Middle frontal gyrus (tissue), 1 donor: ENCODE results near the gene KIF1A.
"Not testable (repeated sequence)": the region's sequence is repeated elsewhere in the genome, so short reads cannot be mapped to it uniquely, and the experiment has no call there.

Experiments
- DNase-seq: peaks from one replicate; pipeline ENCODE4 v3.0.0-alpha.2; 2015; ENCODE audit warnings: low spot score; ENCODE audit errors: extremely low spot score

The KIF1A gene

DNA sequence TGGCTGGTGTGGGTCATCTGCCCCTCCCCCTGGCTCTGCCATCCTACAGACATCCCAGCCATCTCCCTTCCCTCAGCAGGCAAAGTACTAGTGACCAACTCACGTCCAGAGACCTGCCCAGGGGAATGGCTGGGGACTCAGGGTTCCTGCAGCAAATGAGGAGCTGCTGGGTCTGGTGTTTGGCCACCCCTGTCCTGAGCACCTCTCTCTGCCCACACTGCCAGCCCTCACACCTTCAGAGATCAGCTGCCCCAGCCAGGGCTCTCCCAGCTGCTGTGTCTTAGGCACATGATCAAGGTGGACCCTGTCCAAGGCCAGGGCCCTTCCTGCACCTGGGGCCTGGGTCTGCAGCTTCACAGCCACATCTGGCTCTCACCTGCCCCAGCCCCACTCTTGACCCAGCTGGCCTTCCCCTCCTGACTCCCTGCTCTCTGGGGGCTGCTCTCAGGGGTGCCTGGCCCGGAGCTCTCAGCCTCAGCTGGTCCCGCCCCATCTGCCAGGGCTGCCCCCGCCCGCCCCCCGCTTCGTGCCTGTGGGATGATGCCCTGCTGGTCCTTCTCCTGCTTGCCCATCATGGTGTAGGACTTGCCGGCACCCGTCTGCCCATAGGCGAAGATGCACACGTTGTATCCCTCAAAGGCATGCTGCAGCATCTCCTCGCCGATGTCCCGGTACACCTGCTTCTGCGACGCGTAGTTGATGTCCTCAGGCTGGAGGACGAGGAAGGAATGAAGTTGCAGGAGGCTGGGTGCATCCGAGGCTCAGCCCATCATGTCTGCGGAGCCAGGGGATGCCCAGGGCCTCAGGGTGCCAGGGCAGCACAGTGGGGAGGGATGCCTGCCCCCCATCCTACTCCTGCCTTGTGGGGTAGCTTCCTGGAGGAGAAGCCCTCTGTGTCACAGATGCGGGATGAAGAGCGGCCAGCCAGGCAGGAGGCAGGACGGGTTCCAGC is 32.2 kb downstream of the KIF1A start:
- no peak for DNase-seq

DNA sequence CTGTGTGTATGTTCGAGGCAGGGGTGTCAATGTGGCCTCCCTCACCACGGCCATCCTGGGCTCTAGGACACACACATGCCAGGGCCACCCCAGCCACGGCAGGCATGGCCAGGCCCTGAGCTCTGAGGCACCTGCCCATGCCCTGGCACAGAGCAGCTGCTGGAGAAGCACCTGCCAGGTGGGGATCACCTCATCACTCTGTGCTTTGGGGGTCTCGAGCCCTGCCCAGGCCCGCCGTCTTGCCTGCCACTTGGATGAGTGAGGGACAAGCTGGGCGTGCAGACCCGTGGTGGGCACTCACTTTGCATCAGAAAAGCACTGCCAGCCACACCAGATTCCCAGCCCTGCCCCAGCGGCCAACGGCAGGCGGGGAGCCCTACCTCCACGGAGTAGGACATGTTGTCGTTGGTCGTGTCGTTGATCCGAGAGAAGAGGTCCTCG is 33.1 kb downstream of the KIF1A start:
- no peak for DNase-seq

DNA sequence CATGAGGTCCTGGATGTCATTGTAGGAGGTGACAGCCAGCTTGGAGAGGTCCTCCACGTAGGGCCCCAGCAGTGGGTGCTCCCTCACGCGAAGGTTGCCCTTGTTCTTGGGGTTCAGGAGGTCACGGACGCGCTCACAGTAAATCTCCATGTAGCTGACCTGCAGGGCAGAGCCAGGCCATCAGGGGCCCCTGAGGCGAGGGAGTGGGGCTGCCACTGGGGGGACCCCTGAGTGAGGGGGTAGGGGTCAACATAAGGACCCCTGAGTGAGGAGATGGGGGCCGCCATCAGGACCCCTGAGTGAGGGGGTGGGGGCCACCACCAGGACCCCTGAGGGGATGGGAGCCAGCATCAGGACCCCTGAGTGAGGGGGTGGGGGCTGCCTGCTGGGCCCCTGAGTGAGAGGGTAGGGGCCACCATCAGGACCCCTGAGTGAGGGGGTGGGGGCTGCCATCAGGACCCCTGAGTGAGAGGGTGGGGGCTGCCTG is 33.6 kb downstream of the KIF1A start:
- no peak for DNase-seq

DNA sequence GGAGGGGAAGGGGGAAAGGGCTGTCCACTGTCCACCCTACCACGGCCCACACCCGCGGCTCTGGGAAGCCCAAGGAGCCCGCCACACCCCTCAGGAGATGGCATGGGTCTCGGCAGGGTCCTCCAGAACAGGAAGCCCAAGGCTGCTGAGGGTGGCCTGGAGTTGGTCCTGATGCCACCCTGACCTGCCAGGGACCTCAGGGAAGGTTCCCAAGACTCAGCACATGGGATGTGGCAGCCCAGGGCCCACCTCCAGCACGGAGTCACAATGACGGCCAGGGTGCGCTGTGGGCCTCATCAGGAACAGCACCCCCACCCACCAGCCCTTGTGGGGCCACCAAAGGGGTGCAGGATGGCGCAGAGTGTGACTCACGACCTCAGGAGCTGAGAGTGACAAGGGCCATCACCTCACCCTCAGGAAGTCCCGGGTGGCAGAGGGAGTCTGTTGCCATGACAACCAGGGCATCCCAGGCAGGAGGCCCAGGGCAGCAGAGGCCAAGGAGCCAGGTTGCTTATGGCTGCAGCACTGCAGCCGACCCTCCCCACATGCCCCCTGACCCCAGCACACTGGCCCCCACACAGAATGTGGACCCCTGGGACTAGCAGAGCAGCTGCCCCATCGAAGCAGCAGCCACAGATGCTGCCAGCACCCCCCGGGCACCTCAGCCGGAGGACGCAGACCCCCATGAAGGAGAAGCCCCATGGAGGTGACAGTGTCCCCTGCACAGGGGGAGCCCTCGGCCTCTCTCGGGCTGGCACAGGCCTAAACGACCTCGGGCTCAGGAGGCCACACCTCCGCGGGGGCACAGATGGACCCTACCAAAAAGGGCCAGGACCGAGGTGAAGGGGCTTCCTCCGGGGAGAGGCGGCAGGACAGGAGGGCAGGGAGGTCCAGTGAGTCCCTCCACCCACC is 34.3 kb downstream of the KIF1A start:
- DNase-seq = no peak

DNA sequence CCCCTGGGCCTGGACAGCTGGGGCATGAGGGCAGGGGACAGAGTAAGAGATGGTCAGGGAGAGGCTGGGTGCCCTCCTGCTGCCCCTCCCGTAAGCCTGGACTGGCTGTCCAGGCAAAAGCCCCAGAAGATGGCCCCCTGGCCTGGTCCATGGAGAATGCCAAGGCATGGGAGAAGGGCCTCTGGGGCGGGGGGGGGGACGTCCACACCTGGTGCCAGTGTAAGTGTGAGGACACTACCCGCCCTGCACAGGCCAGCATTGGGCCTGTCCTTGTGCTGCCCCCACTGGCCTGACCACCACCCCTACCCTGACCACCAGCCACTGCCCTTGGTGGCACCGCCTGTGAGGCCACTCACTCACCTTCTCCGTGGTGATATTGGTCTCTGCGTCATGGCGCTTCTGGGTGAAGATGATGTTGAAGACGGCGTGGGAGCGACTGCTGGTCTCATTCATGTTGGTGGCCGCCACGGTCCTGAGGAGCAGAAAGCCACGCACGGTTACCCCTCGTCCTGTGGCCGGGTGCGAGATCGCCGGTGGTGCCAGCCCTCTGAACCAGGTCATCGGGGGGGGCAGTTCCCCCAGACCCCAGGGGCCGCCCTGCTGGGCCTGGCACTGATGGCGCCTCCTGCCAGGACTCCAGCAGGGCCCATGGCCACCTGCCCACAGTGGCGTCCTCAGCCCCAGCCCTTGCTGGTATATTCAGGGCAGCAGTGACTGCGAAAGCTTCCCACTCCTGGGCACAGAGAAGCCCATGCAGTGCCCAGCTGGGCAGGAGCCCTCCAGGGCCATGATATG is 35.2 kb downstream of the KIF1A start:
- DNase-seq = no peak

DNA sequence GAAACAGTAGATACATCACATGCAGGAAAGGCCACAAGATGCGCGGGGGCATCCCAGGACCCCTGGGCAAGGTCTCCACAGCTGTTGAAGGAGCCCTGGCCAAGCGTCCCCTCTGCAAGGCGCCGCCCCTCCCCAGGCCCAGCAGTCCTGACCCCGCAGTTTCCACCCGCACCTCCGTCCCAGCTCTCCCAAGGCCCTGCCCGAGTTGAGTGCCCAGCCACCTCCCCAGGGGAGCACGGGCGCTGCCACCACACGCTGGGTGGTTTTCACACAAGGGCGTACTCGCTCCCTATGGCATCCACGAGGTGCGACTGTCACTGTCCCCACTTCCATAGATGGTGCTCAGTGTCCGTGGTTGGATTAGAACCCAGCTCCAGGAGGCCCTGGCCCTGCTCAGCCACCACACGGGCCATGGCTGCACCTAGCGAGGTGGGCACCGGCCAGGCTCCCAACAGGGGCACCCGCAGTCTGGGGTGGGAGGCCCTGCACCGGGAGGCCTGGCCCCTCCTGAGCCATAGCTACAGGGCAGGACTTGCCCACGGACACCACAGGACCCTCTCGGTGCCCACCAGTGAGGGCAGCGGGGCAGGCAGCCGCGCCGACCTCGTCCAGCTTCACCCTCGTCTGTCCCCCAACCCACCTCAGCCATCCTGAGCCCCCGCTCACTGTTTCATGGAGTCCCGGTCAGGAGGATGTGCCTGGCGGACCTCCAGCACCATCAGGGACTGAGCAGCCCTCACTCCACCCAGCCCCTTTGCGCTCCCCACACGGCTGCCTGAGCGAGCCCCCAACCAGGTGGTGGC is 36.0 kb downstream of the KIF1A start:
- no peak for DNase-seq

DNA sequence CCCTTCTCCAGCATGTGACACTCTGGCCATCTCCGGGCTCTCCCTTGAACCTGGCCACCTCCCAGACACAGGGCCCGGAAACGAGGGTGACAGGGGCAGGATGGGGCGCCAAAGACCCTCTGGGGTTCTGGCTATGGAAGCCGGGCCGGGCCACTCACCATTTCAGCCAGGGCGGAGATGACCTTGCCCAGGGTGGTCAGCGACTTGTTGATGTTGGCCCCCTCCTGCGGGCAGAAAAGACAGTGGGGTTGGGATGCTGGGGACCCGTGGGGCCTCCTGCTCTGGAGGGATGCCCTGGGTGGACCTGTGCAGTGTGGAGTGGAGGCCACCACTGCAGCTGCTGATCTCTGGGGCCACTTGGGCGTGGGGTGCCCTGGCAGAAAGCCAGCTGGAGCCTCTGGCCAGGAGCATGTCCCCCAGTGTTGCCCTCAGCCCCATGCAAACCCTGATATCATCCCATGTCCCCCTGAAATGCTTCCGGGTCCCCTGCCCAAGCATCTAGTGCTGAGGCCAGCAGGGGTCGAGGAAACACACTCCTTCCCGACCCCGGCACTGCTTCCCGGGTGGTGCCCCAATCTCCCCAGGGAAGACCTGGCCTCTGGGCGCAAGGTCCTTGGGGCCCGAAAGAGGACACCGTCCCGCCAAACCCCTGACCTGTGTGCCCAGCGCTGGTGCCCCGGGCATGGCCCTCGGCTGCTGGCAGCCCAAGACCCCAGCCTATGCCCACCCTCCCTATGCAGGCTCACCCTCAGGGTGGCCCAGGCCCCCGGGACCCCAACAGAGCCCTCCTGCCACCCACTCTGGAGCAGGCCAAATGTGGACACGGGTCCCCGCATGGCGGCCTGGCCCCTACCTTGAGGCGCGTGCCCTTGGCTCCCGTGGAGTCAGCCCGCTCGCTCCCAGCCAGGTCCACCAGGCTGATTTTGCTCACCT is 36.9 kb downstream of the KIF1A start:
- no peak for DNase-seq

DNA sequence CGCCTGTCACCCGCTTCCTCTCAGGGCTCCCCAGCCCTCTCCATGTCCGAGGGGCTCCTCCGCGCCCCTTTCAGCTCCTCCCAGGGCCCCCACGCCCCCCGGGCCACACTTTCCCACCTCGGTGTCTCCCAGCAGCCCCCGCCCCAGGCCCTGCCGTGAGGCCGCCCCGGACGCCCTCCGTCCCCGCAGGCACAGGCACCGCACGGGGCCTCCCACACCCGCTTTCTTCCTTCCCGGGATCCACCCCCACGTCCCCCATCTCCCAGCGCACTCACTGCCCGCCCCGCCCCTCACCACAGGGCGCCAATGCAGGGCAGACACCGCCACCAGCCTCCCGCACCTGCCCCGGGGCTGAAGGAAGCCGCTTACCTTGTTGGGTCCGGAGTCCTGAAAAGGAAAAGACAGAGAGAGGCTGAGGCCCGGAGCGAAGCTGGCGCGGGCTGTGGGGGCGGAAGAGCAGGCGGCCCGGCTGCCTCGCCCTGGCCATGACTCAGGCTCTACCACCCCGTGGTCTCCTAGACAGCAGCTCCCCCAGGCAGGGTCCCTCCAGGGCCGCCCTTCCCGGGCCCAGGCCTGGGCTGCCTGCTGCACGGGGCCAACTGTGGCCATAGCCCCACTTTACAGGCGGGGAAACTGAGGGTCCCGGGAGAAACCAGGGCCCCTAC is 37.7 kb downstream of the KIF1A start:
- no peak for DNase-seq

DNA sequence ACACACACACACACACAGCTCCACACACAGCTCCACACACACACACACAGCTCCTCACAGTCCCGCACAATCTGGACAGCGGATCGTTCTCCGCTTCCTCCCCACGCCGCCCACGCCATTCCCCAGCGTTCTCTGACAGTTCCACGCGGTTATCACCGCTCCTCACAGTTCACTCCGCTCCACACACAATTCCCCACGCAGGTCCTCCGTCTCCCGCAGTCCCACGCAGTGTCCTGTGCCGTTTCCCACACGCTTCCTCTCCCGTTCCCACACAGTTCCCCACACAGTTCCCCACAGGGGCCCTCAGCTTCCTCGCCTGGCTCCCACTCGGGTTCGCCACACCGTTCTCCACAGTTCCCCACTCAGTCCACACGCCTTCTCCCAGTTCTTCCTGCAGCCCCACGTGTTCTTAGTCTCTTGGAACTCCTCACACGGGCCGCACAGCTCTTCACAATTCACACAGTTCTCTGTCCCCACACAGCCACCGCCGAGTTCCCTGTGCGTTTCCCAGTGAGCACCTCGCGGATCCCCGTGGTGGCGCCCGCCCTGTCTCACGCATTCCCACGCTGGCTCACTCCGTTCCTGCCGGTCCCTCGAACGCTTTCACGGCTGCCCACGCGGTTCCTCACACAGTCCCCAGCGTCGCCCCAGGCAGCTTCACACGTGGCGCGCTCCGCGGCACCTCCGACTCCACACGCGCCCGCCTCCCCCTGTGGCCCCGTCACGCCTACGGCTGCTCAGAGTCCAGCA is 38.4 kb downstream of the KIF1A start:
- no peak for DNase-seq

DNA sequence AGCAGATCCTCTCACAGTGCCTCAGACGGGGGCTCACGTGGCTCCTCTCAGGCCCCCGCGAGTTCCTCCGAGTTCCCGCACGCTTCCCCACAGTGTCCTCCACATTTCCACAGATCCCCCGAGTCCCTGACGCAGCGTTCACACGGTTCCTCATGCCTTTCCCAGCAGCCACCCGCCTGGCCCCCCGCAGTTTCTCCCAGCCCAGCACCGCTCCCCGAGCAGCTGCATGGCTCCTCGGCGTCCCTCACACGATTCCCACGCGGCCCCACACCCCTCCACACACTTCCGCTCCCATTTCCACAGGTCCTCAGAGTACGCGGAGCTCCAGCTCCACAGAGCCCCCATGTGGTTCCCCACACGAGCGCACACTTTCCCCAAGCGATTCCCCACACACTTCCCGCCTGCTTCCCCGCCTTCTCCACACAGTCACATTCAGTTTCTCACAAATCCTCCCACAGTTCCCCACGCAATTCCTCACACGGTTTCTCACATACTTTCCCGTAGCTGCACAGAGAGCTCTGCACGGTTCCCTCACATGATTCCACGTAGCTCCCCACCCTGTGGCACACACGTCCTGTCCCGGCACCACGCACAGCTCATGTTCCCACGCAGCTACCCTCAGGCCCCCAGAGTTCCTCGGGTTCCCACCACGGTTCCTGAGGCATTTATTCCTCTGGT is 39.9 kb downstream of the KIF1A start:
- DNase-seq = no peak

DNA sequence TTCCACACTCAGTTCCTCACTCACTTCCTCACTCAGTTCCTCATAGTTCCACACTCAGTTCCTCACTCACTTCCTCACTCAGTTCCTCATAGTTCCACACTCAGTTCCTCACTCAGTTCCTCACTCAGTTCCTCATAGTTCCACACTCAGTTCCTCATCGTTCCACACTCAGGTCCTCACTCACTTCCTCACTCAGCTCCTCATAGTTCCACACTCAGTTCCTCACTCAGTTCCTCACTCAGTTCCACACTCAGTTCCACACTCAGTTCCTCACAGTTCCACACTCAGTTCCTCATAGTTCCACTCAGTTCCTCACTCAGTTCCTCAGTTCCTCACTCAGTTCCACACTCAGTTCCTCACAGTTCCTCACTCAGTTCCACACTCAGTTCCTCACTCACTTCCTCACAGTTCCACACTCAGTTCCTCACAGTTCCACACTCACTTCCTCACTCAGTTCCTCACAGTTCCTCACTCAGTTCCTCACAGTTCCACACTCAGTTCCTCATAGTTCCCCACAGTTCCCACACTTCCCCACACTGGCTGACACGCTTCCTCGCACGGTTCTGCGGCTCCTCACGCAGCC is 40.7 kb downstream of the KIF1A start:
- DNase-seq = not testable (repeated sequence)

DNA sequence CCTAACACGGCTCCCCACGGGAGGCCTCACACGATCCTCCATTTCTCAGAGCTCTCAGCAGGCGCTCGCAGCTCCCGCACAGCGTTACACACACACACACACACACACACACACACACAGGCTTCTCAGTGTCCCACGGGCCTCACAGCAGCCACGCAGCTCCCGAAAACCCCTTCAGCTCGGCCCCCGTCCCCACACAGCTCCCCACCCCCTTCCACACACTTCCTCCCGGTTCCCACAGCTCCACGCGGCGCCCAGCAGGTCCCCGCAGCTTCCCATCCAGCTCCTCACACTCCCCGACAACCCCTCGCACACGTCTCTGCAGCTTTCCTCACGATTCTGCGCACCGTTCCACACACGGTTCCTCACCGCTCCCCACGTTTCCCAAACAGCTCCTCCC is 41.6 kb downstream of the KIF1A start:
- DNase-seq = no peak

DNA sequence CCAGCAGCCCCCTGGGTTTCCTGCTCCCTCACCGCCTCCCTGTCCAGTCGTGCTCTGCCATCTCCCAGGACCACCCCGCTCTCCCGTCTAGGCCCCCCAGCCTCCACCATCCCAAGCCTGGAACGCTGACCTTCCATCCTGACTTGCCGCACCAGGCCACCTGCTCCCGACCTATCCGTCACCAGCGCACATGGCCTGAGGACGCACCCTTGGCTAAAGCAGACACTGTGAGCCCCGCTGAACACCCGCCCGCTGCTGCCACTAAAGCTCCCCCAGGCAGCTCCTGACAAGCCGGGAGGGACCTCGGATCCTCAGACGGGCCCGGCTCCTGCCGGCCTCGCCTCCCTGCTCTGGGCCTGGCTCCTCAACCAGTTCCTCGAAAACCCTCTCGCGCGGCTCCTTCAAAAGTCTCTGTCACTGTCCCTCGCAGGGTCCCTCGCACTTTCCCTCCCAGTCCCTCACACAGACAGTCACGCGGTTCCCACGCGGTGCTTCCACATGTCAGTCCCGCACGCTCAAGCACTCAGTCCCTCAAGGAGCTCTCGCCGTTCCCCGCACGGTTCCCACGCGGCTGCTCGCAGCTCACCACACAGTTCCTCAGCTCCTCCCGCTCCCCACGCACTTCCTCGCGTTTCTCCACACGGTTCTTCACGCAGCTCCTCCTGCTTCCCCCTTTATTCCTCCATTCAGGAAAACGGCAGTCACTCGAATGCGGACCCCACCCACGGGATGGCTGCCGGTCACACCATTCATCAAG is 42.4 kb downstream of the KIF1A start:
- DNase-seq = no peak

DNA sequence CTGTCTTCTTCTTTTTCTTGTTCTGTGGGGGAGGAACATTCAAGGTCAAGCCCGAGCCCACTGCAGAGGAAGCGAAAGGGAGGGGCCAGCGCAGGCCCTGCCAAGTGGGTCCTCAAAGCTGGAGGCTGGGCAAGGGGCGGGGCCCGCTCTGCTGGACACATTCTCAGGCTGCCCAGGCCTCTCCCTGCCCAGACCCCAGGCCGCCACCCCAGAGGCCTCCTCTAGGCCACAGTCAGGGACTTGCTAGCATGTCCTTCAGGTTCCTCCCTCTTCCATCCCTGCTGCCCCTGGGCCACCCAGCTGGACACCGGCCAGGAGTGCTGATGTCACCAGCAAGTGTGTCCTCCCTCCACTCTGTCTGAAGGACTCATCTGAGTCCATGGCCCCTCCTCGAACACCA is 44.1 kb downstream of the KIF1A start:
- no peak for DNase-seq

DNA sequence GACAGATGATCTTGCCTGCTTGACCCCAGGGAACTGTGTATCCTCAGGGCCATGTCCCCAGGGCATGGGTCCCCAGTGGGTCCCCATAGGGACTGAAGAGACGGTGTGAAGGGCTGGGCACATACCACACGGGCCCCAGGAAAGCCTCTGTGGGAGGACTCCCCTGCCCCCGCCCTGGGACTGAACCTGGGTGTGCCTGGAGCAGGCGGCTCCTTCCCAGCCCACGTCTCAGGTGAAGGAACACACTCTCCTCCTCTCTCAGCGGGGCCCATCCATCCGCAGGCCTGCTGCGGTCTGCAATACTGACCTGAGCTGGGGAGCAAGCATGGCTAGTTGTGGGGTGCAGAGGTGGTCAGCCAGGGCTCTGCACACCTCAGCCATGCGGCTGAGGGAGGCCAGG is 45.2 kb downstream of the KIF1A start:
- DNase-seq = no peak

DNA sequence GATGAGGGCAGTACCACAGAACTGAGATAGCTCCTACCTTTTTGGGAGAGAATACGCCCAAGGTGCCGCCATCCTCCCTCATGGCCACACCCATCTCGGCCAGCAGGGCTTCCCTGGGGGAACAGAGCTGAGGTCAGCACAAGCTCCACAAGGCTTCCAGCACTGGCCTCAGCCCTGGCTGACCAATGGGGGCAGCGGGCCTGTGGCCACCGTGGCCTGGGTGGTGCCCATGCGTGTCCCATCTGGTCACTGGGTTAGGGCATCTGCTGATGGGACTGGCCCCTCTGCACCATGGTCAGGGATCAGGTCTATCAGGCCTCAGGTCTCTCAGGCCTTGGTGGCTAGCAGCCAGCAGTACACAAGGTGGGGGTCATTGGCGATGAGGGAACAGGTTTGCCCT is 50.9 kb downstream of the KIF1A start:
- no peak for DNase-seq
